ENCODE measurements around the gene WBP4. TPM values are rescaled to one million over a fixed set of nuclear protein-coding genes. Genes with fewer than 3 reads are reported as not detected.

WBP4 gene
- total RNA-seq, 4 donors from 2014 or later = 6.1 to 12.6 (median 7.1) TPM

DNA sequence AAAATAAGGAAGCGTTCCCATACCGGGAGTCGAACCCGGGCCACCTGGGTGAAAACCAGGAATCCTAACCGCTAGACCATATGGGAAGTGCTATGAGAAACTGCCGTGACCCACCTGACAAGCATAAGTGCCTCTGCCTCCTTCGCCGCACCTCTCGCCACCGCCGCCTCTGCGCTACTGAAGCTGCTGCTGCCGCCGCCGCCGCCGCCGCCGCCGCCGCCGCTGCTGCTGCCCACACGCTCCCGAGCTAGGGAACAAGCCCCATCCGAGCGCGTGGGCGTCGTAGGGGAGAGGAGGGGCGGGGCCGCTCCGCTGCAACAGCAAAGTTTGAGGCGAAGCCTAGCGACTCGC lies 610 bp upstream of the WBP4 start:
- Histone ChIP-seq H3K4me1 (peaks cover 20 to 75% (median 40%) of the 10 kb centered on the region in 3 donors), H3K36me3 (peaks cover 0 to 12% (median 0%) of the 10 kb centered on the region in 3 donors), H3K27ac (peak overlapping the region; percentile 96 to 99 (median 98)), H3K4me3 (peak overlapping the region; percentile 68 to 90 (median 80)), H3K27me3 (no peaks in the 10 kb centered on the region), H3K9me3 (no peaks in the 10 kb centered on the region)
- WGBS, 2 donors = 0 to 1% methylated on average over 22 to 26 of the region's 35 CpGs
- TF ChIP-seq POLR2A (IDR thresholded peaks at IDR 0.05) = peak in 1 of 4 donors; percentile 4
- TF ChIP-seq, protein P1, sequence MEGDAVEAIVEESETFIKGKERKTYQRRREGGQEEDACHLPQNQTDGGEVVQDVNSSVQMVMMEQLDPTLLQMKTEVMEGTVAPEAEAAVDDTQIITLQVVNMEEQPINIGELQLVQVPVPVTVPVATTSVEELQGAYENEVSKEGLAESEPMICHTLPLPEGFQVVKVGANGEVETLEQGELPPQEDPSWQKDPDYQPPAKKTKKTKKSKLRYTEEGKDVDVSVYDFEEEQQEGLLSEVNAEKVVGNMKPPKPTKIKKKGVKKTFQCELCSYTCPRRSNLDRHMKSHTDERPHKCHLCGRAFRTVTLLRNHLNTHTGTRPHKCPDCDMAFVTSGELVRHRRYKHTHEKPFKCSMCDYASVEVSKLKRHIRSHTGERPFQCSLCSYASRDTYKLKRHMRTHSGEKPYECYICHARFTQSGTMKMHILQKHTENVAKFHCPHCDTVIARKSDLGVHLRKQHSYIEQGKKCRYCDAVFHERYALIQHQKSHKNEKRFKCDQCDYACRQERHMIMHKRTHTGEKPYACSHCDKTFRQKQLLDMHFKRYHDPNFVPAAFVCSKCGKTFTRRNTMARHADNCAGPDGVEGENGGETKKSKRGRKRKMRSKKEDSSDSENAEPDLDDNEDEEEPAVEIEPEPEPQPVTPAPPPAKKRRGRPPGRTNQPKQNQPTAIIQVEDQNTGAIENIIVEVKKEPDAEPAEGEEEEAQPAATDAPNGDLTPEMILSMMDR (IDR thresholded peaks at IDR 0.05) = peak in 1 of 6 experiments; percentile 6
- peak; percentile 64 for DNase-seq
- intact Hi-C loops (cut with DNase I) = no loop called here

DNA sequence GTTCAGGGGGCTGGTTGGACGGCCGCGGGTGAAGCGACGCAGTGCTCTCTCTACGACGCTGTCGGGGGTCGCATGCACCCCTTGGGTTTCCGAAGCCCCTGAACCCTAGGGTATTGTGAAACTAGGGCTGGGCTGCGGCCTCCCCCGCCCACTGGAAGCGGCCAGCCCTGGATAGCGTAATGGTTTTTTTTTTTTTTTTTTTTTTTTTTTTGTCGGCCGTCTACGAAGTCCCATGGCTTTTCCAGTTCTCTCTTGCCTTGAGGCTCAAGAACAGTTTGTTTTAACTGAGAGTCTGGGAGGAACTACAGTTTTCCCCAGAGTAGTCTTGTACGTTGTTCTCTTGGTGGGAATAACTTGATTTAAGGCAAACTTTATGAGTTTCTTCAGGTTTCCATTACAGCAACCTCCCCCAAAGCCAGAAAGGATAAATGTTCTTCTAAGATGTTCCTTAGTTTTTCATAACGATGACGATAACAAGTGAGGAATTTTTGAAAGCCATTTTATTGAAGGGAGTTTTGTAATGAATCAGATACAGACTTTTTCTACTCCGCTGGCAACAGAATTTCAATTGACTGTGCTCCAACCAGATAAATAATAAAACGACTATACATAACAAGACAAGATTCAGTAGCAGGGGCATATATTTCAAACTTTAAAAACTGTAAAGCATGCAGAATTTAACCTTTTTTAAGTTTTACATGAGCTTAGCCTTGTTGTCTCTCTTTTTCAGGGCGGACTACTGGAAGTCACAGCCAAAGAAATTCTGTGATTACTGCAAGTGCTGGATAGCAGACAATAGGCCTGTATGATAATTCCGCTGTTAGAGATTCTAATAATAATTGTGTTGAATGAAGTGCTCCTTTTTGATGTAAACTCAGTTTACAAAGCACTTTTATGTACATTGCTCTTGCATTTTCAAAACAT lies 867 bp downstream of the WBP4 start:
- H3K27me3 ChIP-seq = no peaks in the 10 kb centered on the region
- H3K4me1 ChIP-seq = peaks cover 20 to 62% (median 33%) of the 10 kb centered on the region in 3 donors
- intact Hi-C loops (cut with DNase I) = no loop called here
- H3K4me3 ChIP-seq = peak overlapping the region; percentile 68 to 90 (median 80)
- peaks cover 0 to 27% (median 4%) of the 10 kb centered on the region in 3 donors for H3K36me3 ChIP-seq
- no peak for DNase-seq
- peak overlapping the region; percentile 96 to 99 (median 98) for H3K27ac ChIP-seq
- WGBS, 2 donors = 1 to 4% methylated on average over 23 to 24 of the region's 24 CpGs
- no peaks in the 10 kb centered on the region for H3K9me3 ChIP-seq
- TF ChIP-seq, protein P1 (IDR thresholded peaks at IDR 0.05) = no peak
- peak in 1 of 4 donors; percentile 14 for TF ChIP-seq POLR2A (IDR thresholded peaks at IDR 0.05)

DNA sequence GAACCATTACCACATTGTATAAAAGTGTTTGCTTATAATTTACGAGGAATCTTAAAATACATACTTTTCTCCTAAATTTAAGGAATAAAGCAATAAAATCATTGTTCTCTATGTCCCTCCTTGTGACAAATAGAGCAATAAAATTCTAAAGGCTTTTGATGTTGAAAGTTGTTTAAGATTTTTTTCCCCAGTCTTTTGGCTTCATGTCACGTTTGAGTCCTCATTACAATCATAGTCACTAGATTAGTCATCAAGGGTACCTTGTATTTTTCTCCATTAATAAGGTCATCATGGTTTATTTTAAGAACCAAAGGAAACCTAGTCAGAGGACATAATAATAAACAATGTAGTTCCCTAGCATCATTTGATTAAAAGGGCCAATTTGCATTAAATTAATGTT lies 3.2 kb downstream of the WBP4 start:
- H3K4me1 ChIP-seq = peaks cover 11 to 39% (median 16%) of the 10 kb centered on the region in 3 donors
- TF ChIP-seq, protein P1 (IDR thresholded peaks at IDR 0.05) = no peak
- no peak for TF ChIP-seq POLR2A (IDR thresholded peaks at IDR 0.05)
- intact Hi-C loops (cut with DNase I) = no loop called here
- DNase-seq = no peak
- 44 to 50% methylated on average over 2 of the region's 2 CpGs for WGBS, 2 donors
- H3K27ac ChIP-seq = peak overlapping the region in 3 of 4 donors; percentile 45 to 98 (median 96)
- H3K4me3 ChIP-seq = no peak overlapping the region
- H3K27me3 ChIP-seq = no peaks in the 10 kb centered on the region
- H3K9me3 ChIP-seq = no peaks in the 10 kb centered on the region
- peaks cover 0 to 50% (median 19%) of the 10 kb centered on the region in 3 donors for H3K36me3 ChIP-seq

DNA sequence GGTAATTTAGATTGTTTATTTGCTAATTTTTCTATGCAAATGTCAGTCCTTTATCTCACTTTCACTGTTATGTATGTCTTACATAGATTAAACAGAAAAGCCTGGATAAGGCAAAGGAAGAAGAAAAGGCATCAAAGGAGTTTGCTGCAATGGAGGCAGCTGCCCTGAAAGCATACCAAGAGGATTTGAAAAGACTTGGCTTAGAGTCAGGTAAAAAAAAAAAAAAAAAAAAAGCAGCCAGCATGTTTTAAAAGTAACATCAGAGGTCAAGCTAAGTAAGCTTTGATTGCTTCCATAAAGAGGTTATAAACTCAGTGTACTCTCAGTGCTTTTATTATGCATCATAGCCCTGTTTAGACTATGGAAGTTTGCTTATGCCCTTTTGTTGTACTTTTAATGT lies 3.8 kb downstream of the WBP4 start:
- Histone ChIP-seq H3K36me3 (peaks cover 0 to 56% (median 20%) of the 10 kb centered on the region in 3 donors), H3K27me3 (no peaks in the 10 kb centered on the region), H3K27ac (peak overlapping the region; percentile 25 to 98 (median 63)), H3K9me3 (no peaks in the 10 kb centered on the region), H3K4me1 (peaks cover 11 to 37% (median 16%) of the 10 kb centered on the region in 3 donors), H3K4me3 (no peak overlapping the region)
- DNase-seq = no peak
- intact Hi-C loops (cut with DNase I) = no loop called here
- TF ChIP-seq POLR2A (IDR thresholded peaks at IDR 0.05) = no peak
- TF ChIP-seq, protein P1 (IDR thresholded peaks at IDR 0.05) = no peak

DNA sequence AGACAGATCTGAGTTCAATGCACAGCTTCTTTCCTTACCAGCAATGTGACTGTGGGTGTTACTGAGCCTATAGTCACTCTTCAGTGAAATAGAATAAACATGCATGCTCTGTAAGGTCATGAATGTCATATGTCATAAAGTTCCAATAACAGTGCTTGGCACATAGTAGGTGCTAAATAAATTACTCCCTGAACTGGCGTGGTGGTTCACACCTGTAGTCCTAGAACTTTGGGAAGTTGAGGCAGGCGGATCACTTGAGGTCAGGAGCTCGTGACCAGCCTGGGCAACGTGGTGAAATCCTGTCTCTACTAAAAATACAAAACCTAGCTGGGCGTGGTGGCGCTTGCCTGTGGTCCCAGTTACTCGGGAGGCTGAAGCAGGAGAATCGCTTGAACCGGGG lies 13.2 kb downstream of the WBP4 start:
- peaks cover 13 to 100% (median 34%) of the 10 kb centered on the region in 3 donors for H3K36me3 ChIP-seq
- intact Hi-C loops (cut with DNase I) = no loop called here
- H3K4me1 ChIP-seq = no peaks in the 10 kb centered on the region
- H3K9me3 ChIP-seq = no peaks in the 10 kb centered on the region
- TF ChIP-seq POLR2A (IDR thresholded peaks at IDR 0.05) = no peak
- TF ChIP-seq, protein P1 (IDR thresholded peaks at IDR 0.05) = no peak
- no peak overlapping the region for H3K27ac ChIP-seq
- no peak for DNase-seq
- H3K4me3 ChIP-seq = no peak overlapping the region
- no peaks in the 10 kb centered on the region for H3K27me3 ChIP-seq
- 84% methylated on average over 9 of the region's 9 CpGs for WGBS, 2 donors

Measured in esophagus squamous epithelium (tissue), 5 donors.